Spleen (tissue), 11 donors: ENCODE results near the gene WLS. TPM values are rescaled to one million over a fixed set of nuclear protein-coding genes. Genes with fewer than 3 reads are reported as not detected.

Source experiments
- DNase-seq: peaks from one replicate; pipeline ENCODE4 v3.0.0-alpha.2; 2020
- H3K27ac ChIP-seq, 8 donors: fragments of 200-600 bp; sonication (generic) in 7 of 8; 1 replicate in 4 of 8; 2 replicates in 4 of 8; pipeline versions ENCODE4 v1.5.0 to v1.8.0; 2016 to 2021; ENCODE audit warnings: inconsistent platforms in 4 of 8, mild to moderate bottlenecking in 4 of 8, moderate library complexity in 1 of 8
- H3K27me3 ChIP-seq, 7 donors: fragments of 200-600 bp; sonication (generic) in 6 of 7; replicated peaks in 1 of 7; 1 replicate in 4 of 7; 2 replicates in 3 of 7; pipeline versions ENCODE4 v1.5.0 to v1.8.0; 2016 to 2021; ENCODE audit warnings: inconsistent platforms in 3 of 7, mild to moderate bottlenecking in 1 of 7
- H3K36me3 ChIP-seq, 6 donors: fragments of 200-600 bp; sonication (generic) in 5 of 6; 1 replicate in 4 of 6; 2 replicates in 2 of 6; pipeline versions ENCODE4 v1.5.0 to v1.8.0; 2016 to 2021; ENCODE audit warnings: inconsistent platforms in 2 of 6
- H3K4me1 ChIP-seq, 6 donors: fragments of 200-600 bp; sonication (generic) in 5 of 6; 1 replicate in 3 of 6; 2 replicates in 3 of 6; pipeline versions ENCODE4 v1.5.0 to v1.8.0; 2016 to 2021; ENCODE audit warnings: inconsistent platforms in 3 of 6
- H3K4me3 ChIP-seq, 8 donors: fragments of 200-600 bp; sonication (generic) in 7 of 8; 1 replicate in 4 of 8; 2 replicates in 4 of 8; pipeline versions ENCODE4 v1.5.0 to v1.8.0; 2016 to 2021; ENCODE audit warnings: inconsistent platforms in 4 of 8, mild to moderate bottlenecking in 4 of 8, moderate library complexity in 2 of 8
- H3K9me3 ChIP-seq, 8 donors: fragments of 200-600 bp; sonication (generic) in 7 of 8; 1 replicate in 4 of 8; 2 replicates in 4 of 8; pipeline versions ENCODE4 v1.5.0 to v1.8.0; 2016 to 2021; ENCODE audit warnings: inconsistent platforms in 4 of 8
- POLR2A ChIP-seq, 3 donors: fragments of 450-650 bp; IDR thresholded peaks; one replicate each; pipeline ENCODE4 v1.5.1; 2017; ENCODE audit warnings: antibody characterized with exemption in 3 of 3, mild to moderate bottlenecking in 1 of 3
- POLR2AphosphoS5 ChIP-seq, 3 donors: sonication (generic); formaldehyde crosslinking; IDR thresholded peaks; one replicate each; pipeline ENCODE4 v1.5.1; 2017; ENCODE audit warnings: antibody characterized with exemption in 3 of 3
- WGBS, 5 donors: extraction: QIAGEN DNeasy Blood & Tissue Kit in 3 of 5; methylation state at CpG; one replicate each; pipeline versions ENCODE4 v1.1.5 to v1.1.7; 2013 to 2018; 5-methylcytosine and 5-hydroxymethylcytosine counted together
- intact Hi-C: fragments of 100-400 bp; cut with DNase I; formaldehyde crosslinking; loops from one replicate; pipeline ENCODE4 v1.15.0; 2023; ENCODE audit warnings: low total_unique reads
- polyA plus RNA-seq, 3 donors: library from polyadenylated mRNA; stranded (reverse); fragments of 200-250 nt; gene quantifications; one replicate each; pipeline ENCODE4 v1.2.1, GENCODE V29; 2013
- total RNA-seq, 7 donors: library from RNA; depleted of rRNA in 3 of 7; stranded (reverse); fragments of >200 nt in 3 of 7; fragmentation: NEBNext Ultra II Directional in 4 of 7; extraction: Animal tissue kit (Norgen Biotek cat#: 25700) in 4 of 7; gene quantifications; one replicate each; pipeline versions ENCODE4 v1.1.0 to v1.2.1, GENCODE V29; 2016 to 2021
- TF ChIP-seq, protein P1 (sequence below), 11 experiments: fragments of 200-600 bp in 7 of 11; fragments of 450-650 bp in 4 of 11; sonication (generic) in 4 of 11; IDR thresholded peaks in 8 of 11; conservative IDR thresholded peaks in 3 of 11; 1 replicate in 7 of 11; 2 replicates in 4 of 11; pipeline versions ENCODE4 v1.4.0 to v1.8.0; 2016 to 2021; ENCODE audit warnings: antibody characterized with exemption in 11 of 11, inconsistent platforms in 4 of 11, mild to moderate bottlenecking in 1 of 11
- donor health status: healthy with polysubstance abuse.
- donor health status: DM: no; HTN: no; CAD: no; lungs with moderate emphysema.
- donor health status: DM: no; HTN: no; CAD: no.
- donor health status: Bipolar disorder and iron deficiency.
- donor health status: healthy.
- donor health status: DM: no; HTN: no; CAD: no.
- donor health status: DM: yes; HTN: yes; CAD: no.

WLS gene
- total and polyA plus RNA-seq, 10 donors: 5.6 to 67.2 (median 53.2) TPM

GRCh38 chr1:68107771-68108170, 124.6 kb downstream of the WLS start:
- TF ChIP-seq POLR2AphosphoS5 (IDR thresholded peaks at IDR 0.05): no peak
- no peak for TF ChIP-seq POLR2A (IDR thresholded peaks at IDR 0.05)
- TF ChIP-seq, protein P1, sequence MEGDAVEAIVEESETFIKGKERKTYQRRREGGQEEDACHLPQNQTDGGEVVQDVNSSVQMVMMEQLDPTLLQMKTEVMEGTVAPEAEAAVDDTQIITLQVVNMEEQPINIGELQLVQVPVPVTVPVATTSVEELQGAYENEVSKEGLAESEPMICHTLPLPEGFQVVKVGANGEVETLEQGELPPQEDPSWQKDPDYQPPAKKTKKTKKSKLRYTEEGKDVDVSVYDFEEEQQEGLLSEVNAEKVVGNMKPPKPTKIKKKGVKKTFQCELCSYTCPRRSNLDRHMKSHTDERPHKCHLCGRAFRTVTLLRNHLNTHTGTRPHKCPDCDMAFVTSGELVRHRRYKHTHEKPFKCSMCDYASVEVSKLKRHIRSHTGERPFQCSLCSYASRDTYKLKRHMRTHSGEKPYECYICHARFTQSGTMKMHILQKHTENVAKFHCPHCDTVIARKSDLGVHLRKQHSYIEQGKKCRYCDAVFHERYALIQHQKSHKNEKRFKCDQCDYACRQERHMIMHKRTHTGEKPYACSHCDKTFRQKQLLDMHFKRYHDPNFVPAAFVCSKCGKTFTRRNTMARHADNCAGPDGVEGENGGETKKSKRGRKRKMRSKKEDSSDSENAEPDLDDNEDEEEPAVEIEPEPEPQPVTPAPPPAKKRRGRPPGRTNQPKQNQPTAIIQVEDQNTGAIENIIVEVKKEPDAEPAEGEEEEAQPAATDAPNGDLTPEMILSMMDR (IDR thresholded peaks at IDR 0.05 in 8 of 11, conservative IDR thresholded peaks at IDR 0.05 in 3 of 11): no peak
- intact Hi-C loops: no loop called here
- no peak for DNase-seq
- peaks cover 0 to 7% (median 0%) of the 10 kb centered on the region in 7 donors for H3K27me3 ChIP-seq
- no peak overlapping the region for H3K27ac ChIP-seq
- no peak overlapping the region for H3K4me3 ChIP-seq
- H3K9me3 ChIP-seq: no peaks in the 10 kb centered on the region
- WGBS, 5 donors: 78 to 82% (median 79%) methylated on average over 8 of the region's 8 CpGs
- H3K36me3 ChIP-seq: no peaks in the 10 kb centered on the region
- H3K4me1 ChIP-seq: peaks cover 0 to 6% (median 0%) of the 10 kb centered on the region in 6 donors

DNA sequence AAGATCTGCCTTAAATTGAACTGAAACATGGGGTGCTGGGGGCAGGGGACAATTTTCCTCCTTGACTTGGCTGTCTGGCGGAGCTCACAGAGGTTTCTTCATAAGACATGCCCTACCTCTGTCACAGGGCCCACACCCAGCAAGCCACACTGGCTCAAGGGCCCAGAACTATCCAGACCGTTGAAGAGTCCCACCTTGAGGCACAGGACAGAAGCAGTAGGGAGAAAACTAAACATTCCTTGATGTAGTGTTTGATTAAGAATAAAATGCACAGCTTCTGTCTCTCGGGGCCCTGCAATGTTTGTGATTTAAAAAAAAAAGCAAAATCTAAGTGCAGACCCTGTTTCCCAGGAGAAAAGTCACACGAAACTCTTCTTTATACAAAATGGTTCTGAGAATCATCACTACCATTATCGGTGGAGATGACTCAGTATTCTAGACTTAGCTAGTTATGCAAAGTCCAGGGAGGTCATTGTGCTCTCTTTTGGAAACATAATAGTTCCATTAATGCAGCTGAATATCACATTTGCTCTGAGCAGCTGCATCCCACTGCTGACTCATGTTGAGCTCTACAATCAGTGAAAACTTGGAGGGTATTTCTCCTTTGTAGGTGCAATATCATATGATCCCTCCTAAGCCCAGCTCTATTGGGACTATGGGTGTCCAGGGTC, 128.3 kb downstream of the WLS start:
- Histone ChIP-seq H3K9me3 (no peaks in the 10 kb centered on the region), H3K36me3 (no peaks in the 10 kb centered on the region), H3K27ac (no peak overlapping the region), H3K27me3 (peaks cover 0 to 11% (median 0%) of the 10 kb centered on the region in 7 donors), H3K4me3 (no peak overlapping the region), H3K4me1 (no peaks in the 10 kb centered on the region)
- WGBS, 5 donors: 74 to 92% (median 83%) methylated on average over 4 to 5 of the region's 5 CpGs
- TF ChIP-seq, protein P1 (IDR thresholded peaks at IDR 0.05 in 8 of 11, conservative IDR thresholded peaks at IDR 0.05 in 3 of 11): no peak
- no peak for TF ChIP-seq POLR2AphosphoS5 (IDR thresholded peaks at IDR 0.05)
- TF ChIP-seq POLR2A (IDR thresholded peaks at IDR 0.05): no peak
- intact Hi-C loops: no loop called here
- no peak for DNase-seq

GRCh38 chr1:68103011-68103545, 129.2 kb downstream of the WLS start:
- H3K4me1 ChIP-seq: no peaks in the 10 kb centered on the region
- no peak overlapping the region for H3K27ac ChIP-seq
- WGBS, 5 donors: 90 to 96% (median 92%) methylated on average over 5 of the region's 5 CpGs
- TF ChIP-seq POLR2AphosphoS5 (IDR thresholded peaks at IDR 0.05) (no peak), POLR2A (IDR thresholded peaks at IDR 0.05) (no peak)
- TF ChIP-seq, protein P1 (IDR thresholded peaks at IDR 0.05 in 8 of 11, conservative IDR thresholded peaks at IDR 0.05 in 3 of 11): no peak
- H3K27me3 ChIP-seq: peaks cover 0 to 11% (median 0%) of the 10 kb centered on the region in 7 donors
- no peak overlapping the region for H3K4me3 ChIP-seq
- no peak for DNase-seq
- H3K9me3 ChIP-seq: no peaks in the 10 kb centered on the region
- intact Hi-C loops: no loop called here
- H3K36me3 ChIP-seq: no peaks in the 10 kb centered on the region

DNA sequence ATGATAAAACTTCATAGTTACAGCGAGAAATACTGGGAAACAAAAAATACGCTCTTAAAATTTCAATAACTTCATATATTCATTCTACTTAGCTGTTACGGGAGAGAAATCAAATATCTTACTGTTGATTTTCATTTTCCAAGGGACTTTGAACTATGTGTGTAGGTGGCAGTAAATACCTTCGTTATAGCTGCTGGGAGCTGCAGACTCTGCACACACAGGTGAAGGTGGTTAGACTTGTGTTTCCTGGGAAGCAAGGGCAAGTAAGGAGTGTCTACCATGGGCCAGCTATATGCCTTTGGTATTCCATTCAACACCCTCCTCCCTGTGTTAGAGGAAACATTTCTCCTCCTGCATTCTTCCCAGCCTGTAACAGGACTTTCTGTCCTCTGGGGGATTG, 130.5 kb downstream of the WLS start:
- no peaks in the 10 kb centered on the region for H3K4me1 ChIP-seq
- no peaks in the 10 kb centered on the region for H3K36me3 ChIP-seq
- no peak for DNase-seq
- no peak overlapping the region for H3K4me3 ChIP-seq
- H3K9me3 ChIP-seq: no peaks in the 10 kb centered on the region
- intact Hi-C loops: no loop called here
- H3K27me3 ChIP-seq: peaks cover 0 to 11% (median 0%) of the 10 kb centered on the region in 7 donors
- TF ChIP-seq, protein P1 (IDR thresholded peaks at IDR 0.05 in 8 of 11, conservative IDR thresholded peaks at IDR 0.05 in 3 of 11): no peak
- TF ChIP-seq POLR2A (IDR thresholded peaks at IDR 0.05): no peak
- no peak for TF ChIP-seq POLR2AphosphoS5 (IDR thresholded peaks at IDR 0.05)
- no peak overlapping the region for H3K27ac ChIP-seq
- WGBS, 5 donors: 87 to 95% (median 91%) methylated on average over 4 of the region's 4 CpGs
